ENCODE results near the gene GRIA4.

- TF ChIP-seq CTCF (IDR thresholded peaks at IDR 0.05) (no peak), POLR2AphosphoS2 (conservative IDR thresholded peaks at IDR 0.05; ENCODE audit: low read length) (no peak)
Observed at GRCh38 chr11:105740164-105740903, 130.5 kb downstream of the GRIA4 start.

All from A549 (cell line).